NCI-H526 treated with DMSO at 0.1 percent for 48 hours (cell line): Measurements from ENCODE around the gene KCTD20.
"Not testable (repeated sequence)": the region's sequence is repeated elsewhere in the genome, so short reads cannot be mapped to it uniquely, and the experiment has no call there.

Experiments
- DNase-seq: peaks from one replicate; lab custom pipeline; 2025; lab: John Stamatoyannopoulos, UW

The KCTD20 gene

GRCh38 chr6:36444470-36444869 is 1.7 kb downstream of the KCTD20 start:
- no peak for DNase-seq

- no peak for DNase-seq
Observed at GRCh38 chr6:36445621-36446020, 2.8 kb downstream of the KCTD20 start.

GRCh38 chr6:36449173-36449572 is 6.4 kb downstream of the KCTD20 start:
- not testable (repeated sequence) for DNase-seq

GRCh38 chr6:36452897-36453296 is 10.1 kb downstream of the KCTD20 start:
- not testable (repeated sequence) for DNase-seq

- no peak for DNase-seq
Observed at GRCh38 chr6:36455486-36456027, 12.8 kb downstream of the KCTD20 start.

GRCh38 chr6:36459501-36459900 is 16.7 kb downstream of the KCTD20 start:
- DNase-seq: no peak

- no peak for DNase-seq
Observed at GRCh38 chr6:36460916-36461315, 18.1 kb downstream of the KCTD20 start.

GRCh38 chr6:36461646-36462045 is 18.8 kb downstream of the KCTD20 start:
- no peak for DNase-seq

- no peak for DNase-seq
Observed at GRCh38 chr6:36463676-36464075, 20.9 kb downstream of the KCTD20 start.

- no peak for DNase-seq
Observed at GRCh38 chr6:36464233-36464632, 21.4 kb downstream of the KCTD20 start.

- no peak for DNase-seq
Observed at GRCh38 chr6:36467625-36468024, 24.8 kb downstream of the KCTD20 start.

GRCh38 chr6:36469148-36469661 is 26.4 kb downstream of the KCTD20 start:
- DNase-seq: no peak

- no peak for DNase-seq
Observed at GRCh38 chr6:36469946-36470345, 27.1 kb downstream of the KCTD20 start.

GRCh38 chr6:36478051-36478526 is 35.3 kb downstream of the KCTD20 start:
- DNase-seq: no peak

GRCh38 chr6:36479256-36479655 is 36.5 kb downstream of the KCTD20 start:
- no peak for DNase-seq

GRCh38 chr6:36483326-36483725 is 40.5 kb downstream of the KCTD20 start:
- DNase-seq: not testable (repeated sequence)

- DNase-seq: no peak
Observed at GRCh38 chr6:36484736-36485135, 41.9 kb downstream of the KCTD20 start.

- DNase-seq: no peak
Observed at GRCh38 chr6:36487698-36488097, 44.9 kb downstream of the KCTD20 start.

GRCh38 chr6:36488221-36488620 is 45.4 kb downstream of the KCTD20 start:
- DNase-seq: no peak

GRCh38 chr6:36489426-36489825 is 46.6 kb downstream of the KCTD20 start:
- no peak for DNase-seq

GRCh38 chr6:36491378-36491965 is 48.7 kb downstream of the KCTD20 start:
- no peak for DNase-seq

- DNase-seq: no peak
Observed at GRCh38 chr6:36492092-36492491, 49.3 kb downstream of the KCTD20 start.

- DNase-seq: no peak
Observed at GRCh38 chr6:36492621-36493020, 49.8 kb downstream of the KCTD20 start.

- no peak for DNase-seq
Observed at GRCh38 chr6:36493319-36493718, 50.5 kb downstream of the KCTD20 start.
